NT2/D1 (cell line): Measurements from ENCODE around the gene MOV10.

Experiments used
- SUZ12 ChIP-seq: IDR thresholded peaks from 2 replicates; pipeline ENCODE4 v1.6.1; 2011; ENCODE audit not compliant: insufficient read length, insufficient read depth; ENCODE audit errors: extremely low read depth
- ZNF274 ChIP-seq: IDR thresholded peaks from 2 replicates; pipeline ENCODE4 v1.6.1; 2011; ENCODE audit warnings: mild to moderate bottlenecking, low read depth, low read length

DNA sequence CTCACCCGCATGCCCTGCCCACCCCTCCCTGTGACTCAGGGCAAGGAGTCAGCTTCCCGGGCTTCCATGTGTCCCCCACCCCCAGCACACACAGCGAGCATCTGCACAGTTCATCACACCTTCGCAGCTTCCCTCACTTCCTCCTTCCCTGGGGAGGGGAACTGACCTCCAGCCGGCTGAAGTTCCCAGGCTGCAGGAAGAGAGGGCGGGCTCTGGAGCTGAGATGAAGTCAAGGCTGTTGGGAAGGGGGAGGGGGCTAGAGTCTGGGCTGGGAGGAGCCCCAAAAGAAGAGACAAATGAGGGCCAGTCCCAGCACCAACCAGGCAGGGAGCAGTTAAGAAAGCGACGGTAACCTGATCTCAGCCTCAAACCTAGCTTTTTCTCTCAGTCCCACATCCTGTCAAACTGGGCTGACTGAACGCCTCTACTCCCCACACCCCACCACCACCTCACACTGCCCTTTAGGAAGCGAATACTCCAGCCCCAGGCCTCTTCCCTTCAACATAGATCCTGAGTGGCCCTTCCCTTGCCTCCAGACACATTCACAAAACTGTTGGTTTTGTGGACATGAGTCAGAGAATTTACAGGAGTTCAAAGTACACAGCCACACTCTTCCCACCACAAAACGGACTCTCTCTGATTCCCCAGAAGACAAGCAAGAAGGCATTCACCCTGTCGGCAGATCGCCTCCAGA, 30.6 kb downstream of the MOV10 start:
- TF ChIP-seq SUZ12 (no peak), ZNF274 (no peak)
